AG04450 (cell line): ENCODE data around the gene OR51M1. TPM values are rescaled to one million over a fixed set of nuclear protein-coding genes. Genes with fewer than 3 reads are reported as not detected.
"Not testable (repeated sequence)": the region's sequence is repeated elsewhere in the genome, so short reads cannot be mapped to it uniquely, and the experiment has no call there.

ENCODE experiments used
- CTCF ChIA-PET: fragments of 300-600, 350-600 bp; formaldehyde crosslinking; extraction: SDS; loops from one replicate; lab custom pipeline; 2022; ENCODE audit warnings: antibody characterized with exemption, inconsistent platforms; lab: Charles Lee
- POLR2A ChIA-PET: fragments of 350-600 bp; formaldehyde crosslinking; extraction: SDS; loops from one replicate; lab custom pipeline; 2021; ENCODE audit warnings: antibody characterized with exemption, inconsistent platforms; lab: Yijun Ruan, JAX
- DNase-seq: peaks from one replicate; pipeline ENCODE4 v3.0.0-alpha.2; 2011; ENCODE audit warnings: low read depth, low spot score
- H3K27ac ChIP-seq: one replicate; pipeline ENCODE4 v1.5.1; 2012; ENCODE audit warnings: low read depth, low read length, control low read depth
- H3K27me3 ChIP-seq: one replicate; pipeline ENCODE4 v1.6.0; 2012; ENCODE audit warnings: low read length; ENCODE audit not compliant: control insufficient read depth, insufficient read depth
- H3K4me3 ChIP-seq: 2 replicates; pipeline ENCODE4 v1.5.1; 2011; ENCODE audit warnings: mild to moderate bottlenecking, low read depth, low read length, control low read depth
- H3K9me3 ChIP-seq: 2 replicates; pipeline ENCODE4 v1.5.1; 2012; ENCODE audit warnings: low read length; ENCODE audit not compliant: control insufficient read depth, insufficient read depth
- CTCF ChIP-seq: IDR thresholded peaks from 2 replicates; pipeline ENCODE4 v1.5.1; 2011; ENCODE audit warnings: low read depth, low read length, control low read depth, inconsistent platforms
- polyA minus RNA-seq: library from RNA; depleted of rRNA, polyadenylated mRNA; stranded (reverse); fragments of >200 nt; gene quantifications from 2 replicates; pipeline ENCODE4 v1.2.3, GENCODE V29; 2011; rRNA and poly(A)+ RNA removed
- polyA plus RNA-seq: library from polyadenylated mRNA; depleted of rRNA; stranded (reverse); fragments of >200 nt; gene quantifications from 2 replicates; pipeline ENCODE4 v1.2.3, GENCODE V29; 2011; rRNA removed

The OR51M1 gene
- polyA plus RNA-seq (0.06 and 0.12 TPM in 2 replicates), polyA minus RNA-seq (0.23 TPM in 1 of 2 replicates, not detected in the other)

- no peak within 1 kb of the TSS for H3K4me3 ChIP-seq
- H3K27ac ChIP-seq = no peak within 1 kb of the TSS
- TF ChIP-seq CTCF = no peak
- H3K9me3 ChIP-seq = no peaks in the 10 kb centered on the region
- POLR2A ChIA-PET = no interaction called here
- DNase-seq = no peak
- no peaks in the 10 kb centered on the region for H3K27me3 ChIP-seq
- CTCF ChIA-PET = interaction anchor here (1.0 to 4.6 kb wide), 6 partner anchors 176 to 747 kb away, joined by 3 to 82 read pairs (median 12); partner anchors contain the start of genes OR51D1 and OR51V1
Measured at GRCh38 chr11:5383576-5383975, at the start of gene OR51M1. TSS of gene OR51M1 (plus strand) at chr11:5383812. CDS start at chr11:5389399, 5,587 bp downstream.

- Histone ChIP-seq H3K27me3 (no peaks in the 10 kb centered on the region), H3K9me3 (no peaks in the 10 kb centered on the region), H3K27ac (no peak overlapping the region), H3K4me3 (no peak overlapping the region)
- ChIA-PET CTCF (no interaction called here), POLR2A (no interaction called here)
- TF ChIP-seq CTCF = no peak
- no peak for DNase-seq
Measured at GRCh38 chr11:5335170-5335569, 48.4 kb upstream of the OR51M1 start.

- no peak overlapping the region for H3K27ac ChIP-seq
- DNase-seq = no peak
- CTCF ChIA-PET = no interaction called here
- H3K4me3 ChIP-seq = no peak overlapping the region
- no peaks in the 10 kb centered on the region for H3K9me3 ChIP-seq
- no peaks in the 10 kb centered on the region for H3K27me3 ChIP-seq
- POLR2A ChIA-PET = no interaction called here
- no peak for TF ChIP-seq CTCF
Measured at GRCh38 chr11:5336331-5336730, 47.3 kb upstream of the OR51M1 start.

- H3K4me3 ChIP-seq, CTCF ChIA-PET, POLR2A ChIA-PET, DNase-seq, H3K27ac ChIP-seq, H3K9me3 ChIP-seq, H3K27me3 ChIP-seq: not testable (repeated sequence)
Measured at GRCh38 chr11:5337253-5337652, 46.4 kb upstream of the OR51M1 start.

GRCh38 chr11:5339771-5340322 lies 43.8 kb upstream of the OR51M1 start:
- POLR2A ChIA-PET = no interaction called here
- no peak overlapping the region for H3K4me3 ChIP-seq
- CTCF ChIA-PET = no interaction called here
- H3K9me3 ChIP-seq = no peaks in the 10 kb centered on the region
- TF ChIP-seq CTCF = no peak
- H3K27ac ChIP-seq = no peak overlapping the region
- H3K27me3 ChIP-seq = no peaks in the 10 kb centered on the region
- no peak for DNase-seq
